Astrocyte (in vitro differentiated cells and primary cell): ENCODE results near the gene FZD2. TPM values are rescaled to one million over a fixed set of nuclear protein-coding genes. Genes with fewer than 3 reads are reported as not detected.
"Not testable (repeated sequence)": the region's sequence is repeated elsewhere in the genome, so short reads cannot be mapped to it uniquely, and the experiment has no call there.

Experiments
- DNase-seq: peaks from one replicate; pipeline ENCODE4 v3.0.0-alpha.2; 2010; ENCODE audit warnings: low read depth
- FAIRE-seq: peaks from 2 replicates; lab custom pipeline; 2011; peaks lifted over from hg19 to GRCh38; lab: Jason Lieb, UNC
- H2AFZ ChIP-seq: 2 replicates; pipeline ENCODE4 v1.6.0; 2012; ENCODE audit warnings: low read depth, low read length, inconsistent platforms
- H3K27ac ChIP-seq: 2 replicates; pipeline ENCODE4 v1.5.1; 2011; ENCODE audit warnings: low read depth, low read length, inconsistent platforms
- H3K27me3 ChIP-seq: 2 replicates; pipeline ENCODE4 v1.6.0; 2011; ENCODE audit warnings: low read length, inconsistent platforms; ENCODE audit not compliant: insufficient read depth
- H3K36me3 ChIP-seq: 2 replicates; pipeline ENCODE4 v1.5.1; 2011; ENCODE audit warnings: low read length, inconsistent platforms; ENCODE audit not compliant: insufficient read depth
- H3K4me1 ChIP-seq: 2 replicates; pipeline ENCODE4 v1.5.1; 2011; ENCODE audit warnings: low read length, inconsistent platforms; ENCODE audit not compliant: insufficient read depth
- H3K4me2 ChIP-seq: 2 replicates; pipeline ENCODE4 v1.6.0; 2012; ENCODE audit warnings: low read length, inconsistent platforms
- H3K4me3 ChIP-seq: 2 replicates; pipeline ENCODE4 v1.5.1; 2011; ENCODE audit warnings: low read depth, mild to moderate bottlenecking, low read length, inconsistent platforms; ENCODE audit not compliant: insufficient read depth
- H3K79me2 ChIP-seq: 2 replicates; pipeline ENCODE4 v1.6.0; 2012; ENCODE audit warnings: mild to moderate bottlenecking, low read length, inconsistent platforms; ENCODE audit not compliant: insufficient read depth
- H3K9ac ChIP-seq: 2 replicates; pipeline ENCODE4 v1.6.0; 2012; ENCODE audit warnings: mild to moderate bottlenecking, low read length, inconsistent platforms
- H3K9me3 ChIP-seq: 2 replicates; pipeline ENCODE4 v1.5.1; 2012; ENCODE audit warnings: low read depth, mild to moderate bottlenecking, low read length, inconsistent platforms; ENCODE audit not compliant: insufficient read depth
- H4K20me1 ChIP-seq: 2 replicates; pipeline ENCODE4 v1.6.0; 2012; ENCODE audit warnings: low read length, inconsistent platforms; ENCODE audit not compliant: insufficient read depth
- H3K27ac Mint-ChIP-seq: one replicate; pipeline ENCODE4 v1.8.0; 2021; ENCODE audit warnings: mild to moderate bottlenecking, mixed read lengths; ENCODE audit not compliant: unreplicated experiment
- H3K27me3 Mint-ChIP-seq: one replicate; pipeline ENCODE4 v1.8.0; 2021; ENCODE audit warnings: low read depth, mixed read lengths; ENCODE audit not compliant: unreplicated experiment
- H3K36me3 Mint-ChIP-seq: one replicate; pipeline ENCODE4 v1.8.0; 2021; ENCODE audit warnings: low read depth, mixed read lengths; ENCODE audit not compliant: unreplicated experiment
- H3K4me1 Mint-ChIP-seq: one replicate; pipeline ENCODE4 v1.8.0; 2021; ENCODE audit warnings: low read depth, mixed read lengths; ENCODE audit not compliant: unreplicated experiment
- H3K4me3 Mint-ChIP-seq: one replicate; pipeline ENCODE4 v1.8.0; 2021; ENCODE audit warnings: mild to moderate bottlenecking, moderate library complexity, mixed read lengths; ENCODE audit not compliant: unreplicated experiment
- H3K9me3 Mint-ChIP-seq: one replicate; pipeline ENCODE4 v1.8.0; 2021; ENCODE audit warnings: mild to moderate bottlenecking, mixed read lengths; ENCODE audit not compliant: unreplicated experiment
- EZH2 ChIP-seq: IDR thresholded peaks from 2 replicates; pipeline ENCODE4 v1.6.1; 2012; ENCODE audit warnings: mild to moderate bottlenecking, low read length, inconsistent platforms; ENCODE audit not compliant: insufficient read depth
- total RNA-seq: library from RNA; stranded (reverse); gene quantifications from 2 replicates; pipeline ENCODE4 v1.2.1, GENCODE V29; 2021
- TF ChIP-seq, protein P1 (sequence below): IDR thresholded peaks from 2 replicates; pipeline ENCODE4 v1.5.1; 2011; ENCODE audit warnings: low read depth, mild to moderate bottlenecking, inconsistent platforms, low read length, moderate library complexity; ENCODE audit not compliant: insufficient read depth

FZD2 gene
- total RNA-seq, 1 donor from 2014 or later, result 97.6 TPM

DNA sequence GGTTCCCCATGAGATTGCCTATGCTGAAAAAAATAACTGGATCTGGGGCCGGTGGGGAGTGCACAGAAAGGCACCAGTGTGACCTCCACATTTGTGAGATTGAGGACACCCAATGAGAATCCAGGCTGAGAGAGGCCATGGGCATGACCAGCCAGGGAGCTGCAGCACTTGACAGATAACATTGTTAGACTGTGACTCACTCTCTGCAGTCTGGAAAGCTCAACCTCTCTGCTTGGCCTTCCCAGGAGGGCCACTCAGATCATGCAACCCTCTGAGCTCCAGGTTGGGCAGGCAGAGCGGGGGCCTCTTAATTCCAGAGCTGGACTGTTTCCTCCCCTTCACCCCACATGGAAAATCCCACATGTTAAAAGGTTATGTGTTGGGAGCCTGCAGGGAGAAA is 30.1 kb downstream of the FZD2 start:
- H3K27ac Mint-ChIP-seq, result peak overlapping the region; percentile 96
- no peaks in the 10 kb centered on the region for H3K36me3 Mint-ChIP-seq
- no peaks in the 10 kb centered on the region for H3K9me3 Mint-ChIP-seq
- Histone ChIP-seq H3K36me3 (no peaks in the 10 kb centered on the region), H3K27me3 (no peaks in the 10 kb centered on the region), H3K9ac (peak overlapping the region; percentile 73), H3K4me3 (no peak overlapping the region), H4K20me1 (no peaks in the 10 kb centered on the region), H2AFZ (no peak overlapping the region), H3K4me2 (peak overlapping the region; percentile 74), H3K9me3 (no peaks in the 10 kb centered on the region), H3K4me1 (peaks cover 17% of the 10 kb centered on the region), H3K79me2 (no peaks in the 10 kb centered on the region), H3K27ac (peak overlapping the region; percentile 87)
- FAIRE-seq (peak; percentile 96), DNase-seq (peak; percentile 98)
- H3K27me3 Mint-ChIP-seq, result no peaks in the 10 kb centered on the region
- H3K4me3 Mint-ChIP-seq, result peak overlapping the region; percentile 50
- H3K4me1 Mint-ChIP-seq, result peaks cover 48% of the 10 kb centered on the region
- TF ChIP-seq, protein P1, sequence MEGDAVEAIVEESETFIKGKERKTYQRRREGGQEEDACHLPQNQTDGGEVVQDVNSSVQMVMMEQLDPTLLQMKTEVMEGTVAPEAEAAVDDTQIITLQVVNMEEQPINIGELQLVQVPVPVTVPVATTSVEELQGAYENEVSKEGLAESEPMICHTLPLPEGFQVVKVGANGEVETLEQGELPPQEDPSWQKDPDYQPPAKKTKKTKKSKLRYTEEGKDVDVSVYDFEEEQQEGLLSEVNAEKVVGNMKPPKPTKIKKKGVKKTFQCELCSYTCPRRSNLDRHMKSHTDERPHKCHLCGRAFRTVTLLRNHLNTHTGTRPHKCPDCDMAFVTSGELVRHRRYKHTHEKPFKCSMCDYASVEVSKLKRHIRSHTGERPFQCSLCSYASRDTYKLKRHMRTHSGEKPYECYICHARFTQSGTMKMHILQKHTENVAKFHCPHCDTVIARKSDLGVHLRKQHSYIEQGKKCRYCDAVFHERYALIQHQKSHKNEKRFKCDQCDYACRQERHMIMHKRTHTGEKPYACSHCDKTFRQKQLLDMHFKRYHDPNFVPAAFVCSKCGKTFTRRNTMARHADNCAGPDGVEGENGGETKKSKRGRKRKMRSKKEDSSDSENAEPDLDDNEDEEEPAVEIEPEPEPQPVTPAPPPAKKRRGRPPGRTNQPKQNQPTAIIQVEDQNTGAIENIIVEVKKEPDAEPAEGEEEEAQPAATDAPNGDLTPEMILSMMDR, result no peak
- TF ChIP-seq EZH2, result no peak

DNA sequence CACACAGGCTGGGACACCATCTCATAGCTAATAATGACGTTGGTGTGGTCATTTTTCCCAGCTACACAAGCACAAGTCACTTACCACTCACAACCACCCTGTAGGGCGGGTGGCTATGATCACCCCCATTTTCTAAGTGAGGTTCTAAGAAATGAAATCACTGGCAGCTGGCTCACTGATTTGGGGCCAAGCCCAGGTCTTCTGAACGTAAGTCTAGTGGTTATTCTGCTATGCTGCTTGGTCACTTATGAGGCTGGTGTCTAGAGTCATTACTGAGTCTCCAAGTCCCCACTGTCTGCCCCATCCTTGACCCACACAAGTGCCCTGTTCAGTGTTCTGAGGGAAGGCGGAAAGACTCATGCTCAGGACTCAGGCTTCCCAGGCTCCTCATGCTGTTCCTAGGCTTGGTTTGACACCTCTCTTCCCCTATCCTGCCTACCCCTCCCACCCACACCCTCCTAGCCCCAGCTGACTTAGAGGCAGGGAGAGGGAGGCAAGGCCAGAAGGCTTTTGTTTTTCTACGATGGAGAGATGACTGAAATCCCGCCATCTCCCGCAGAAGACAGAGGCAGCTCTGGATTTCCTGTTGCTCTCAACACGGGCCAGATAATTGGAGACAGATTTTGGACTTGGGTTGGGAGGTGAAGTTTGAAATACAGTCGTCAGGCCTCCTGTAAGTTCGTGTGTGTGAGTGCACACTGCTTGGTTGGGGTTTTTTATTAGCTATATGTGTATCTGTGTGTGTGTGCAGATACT is 32.2 kb downstream of the FZD2 start:
- Histone ChIP-seq H3K27me3 (no peaks in the 10 kb centered on the region), H3K27ac (no peak overlapping the region), H4K20me1 (no peaks in the 10 kb centered on the region), H3K9me3 (no peaks in the 10 kb centered on the region), H2AFZ (peak overlapping the region; percentile 20), H3K4me3 (no peak overlapping the region), H3K4me2 (no peak overlapping the region), H3K4me1 (peaks cover 17% of the 10 kb centered on the region), H3K9ac (no peak overlapping the region), H3K79me2 (no peaks in the 10 kb centered on the region), H3K36me3 (no peaks in the 10 kb centered on the region)
- Mint-ChIP-seq H3K36me3 (no peaks in the 10 kb centered on the region), H3K9me3 (no peaks in the 10 kb centered on the region), H3K4me1 (peaks cover 41% of the 10 kb centered on the region), H3K27me3 (peaks cover 6% of the 10 kb centered on the region), H3K27ac (no peak overlapping the region), H3K4me3 (no peak overlapping the region)
- TF ChIP-seq, protein P1, result no peak
- TF ChIP-seq EZH2, result no peak
- no peak for FAIRE-seq
- peak; percentile 66 for DNase-seq

DNA sequence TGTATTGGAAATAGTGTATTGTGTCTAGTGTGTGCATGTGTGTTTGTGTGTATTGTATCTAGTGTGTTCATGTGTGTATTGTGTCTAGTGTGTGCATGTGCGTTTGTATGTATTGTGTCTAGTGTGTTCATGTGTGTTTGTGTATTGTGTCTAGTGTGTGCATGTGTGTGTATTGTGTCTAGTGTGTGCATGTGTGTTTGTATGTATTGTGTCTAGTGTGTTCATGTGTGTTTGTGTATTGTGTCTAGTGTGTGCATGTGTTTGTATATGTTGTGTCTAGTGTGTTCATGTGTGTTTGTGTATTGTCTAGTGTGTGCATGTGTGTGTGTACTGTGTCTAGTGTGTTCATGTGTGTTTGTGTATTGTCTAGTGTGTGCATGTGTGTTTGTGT is 32.8 kb downstream of the FZD2 start:
- not testable (repeated sequence) for H3K9ac ChIP-seq, H3K27me3 Mint-ChIP-seq, H3K4me3 ChIP-seq, H3K9me3 ChIP-seq, H3K79me2 ChIP-seq, H4K20me1 ChIP-seq, H3K4me2 ChIP-seq, H3K27me3 ChIP-seq, H3K4me3 Mint-ChIP-seq, DNase-seq, H3K27ac ChIP-seq, H3K36me3 ChIP-seq, H3K27ac Mint-ChIP-seq, H3K36me3 Mint-ChIP-seq, H3K9me3 Mint-ChIP-seq
- Histone ChIP-seq H3K4me1 (peaks cover 17% of the 10 kb centered on the region), H2AFZ (peak overlapping the region; percentile 20)
- peak; percentile 41 for FAIRE-seq
- H3K4me1 Mint-ChIP-seq, result peaks cover 39% of the 10 kb centered on the region

DNA sequence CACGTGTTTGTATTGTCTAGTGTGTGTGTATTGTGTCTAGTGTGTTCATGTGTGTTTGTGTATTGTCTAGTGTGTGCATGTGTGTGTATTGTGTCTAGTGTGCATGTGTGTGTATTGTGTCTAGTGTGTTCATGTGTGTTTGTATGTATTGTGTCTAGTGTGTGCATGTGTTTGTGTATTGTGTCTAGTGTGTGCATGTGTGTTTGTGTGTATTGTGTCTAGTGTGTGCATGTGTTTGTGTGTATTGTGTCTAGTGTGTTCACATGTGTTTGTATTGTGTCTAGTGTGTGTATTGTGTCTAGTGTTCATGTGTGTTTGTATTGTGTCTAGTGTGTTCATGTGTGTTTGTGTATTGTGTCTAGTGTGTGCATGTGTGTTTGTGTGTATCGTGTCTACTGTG is 33.5 kb downstream of the FZD2 start:
- H3K4me3 Mint-ChIP-seq, H3K27ac Mint-ChIP-seq, H2AFZ ChIP-seq, H3K9me3 ChIP-seq, H3K36me3 Mint-ChIP-seq, FAIRE-seq, H3K9ac ChIP-seq, H3K27me3 ChIP-seq, DNase-seq, H3K4me3 ChIP-seq, H3K36me3 ChIP-seq, H4K20me1 ChIP-seq, H3K79me2 ChIP-seq, H3K27ac ChIP-seq, H3K27me3 Mint-ChIP-seq, H3K4me2 ChIP-seq, H3K9me3 Mint-ChIP-seq: not testable (repeated sequence)
- H3K4me1 ChIP-seq, result peaks cover 17% of the 10 kb centered on the region
- peaks cover 32% of the 10 kb centered on the region for H3K4me1 Mint-ChIP-seq
